ENCODE measurements around the gene TNK1. TPM values are rescaled to one million over a fixed set of nuclear protein-coding genes. Genes with fewer than 3 reads are reported as not detected.
"Not testable (repeated sequence)": the region's sequence is repeated elsewhere in the genome, so short reads cannot be mapped to it uniquely, and the experiment has no call there.

Gene TNK1
- total RNA-seq, 4 donors from 2014 or later: 38.9 to 110 (median 53.2) TPM

DNA sequence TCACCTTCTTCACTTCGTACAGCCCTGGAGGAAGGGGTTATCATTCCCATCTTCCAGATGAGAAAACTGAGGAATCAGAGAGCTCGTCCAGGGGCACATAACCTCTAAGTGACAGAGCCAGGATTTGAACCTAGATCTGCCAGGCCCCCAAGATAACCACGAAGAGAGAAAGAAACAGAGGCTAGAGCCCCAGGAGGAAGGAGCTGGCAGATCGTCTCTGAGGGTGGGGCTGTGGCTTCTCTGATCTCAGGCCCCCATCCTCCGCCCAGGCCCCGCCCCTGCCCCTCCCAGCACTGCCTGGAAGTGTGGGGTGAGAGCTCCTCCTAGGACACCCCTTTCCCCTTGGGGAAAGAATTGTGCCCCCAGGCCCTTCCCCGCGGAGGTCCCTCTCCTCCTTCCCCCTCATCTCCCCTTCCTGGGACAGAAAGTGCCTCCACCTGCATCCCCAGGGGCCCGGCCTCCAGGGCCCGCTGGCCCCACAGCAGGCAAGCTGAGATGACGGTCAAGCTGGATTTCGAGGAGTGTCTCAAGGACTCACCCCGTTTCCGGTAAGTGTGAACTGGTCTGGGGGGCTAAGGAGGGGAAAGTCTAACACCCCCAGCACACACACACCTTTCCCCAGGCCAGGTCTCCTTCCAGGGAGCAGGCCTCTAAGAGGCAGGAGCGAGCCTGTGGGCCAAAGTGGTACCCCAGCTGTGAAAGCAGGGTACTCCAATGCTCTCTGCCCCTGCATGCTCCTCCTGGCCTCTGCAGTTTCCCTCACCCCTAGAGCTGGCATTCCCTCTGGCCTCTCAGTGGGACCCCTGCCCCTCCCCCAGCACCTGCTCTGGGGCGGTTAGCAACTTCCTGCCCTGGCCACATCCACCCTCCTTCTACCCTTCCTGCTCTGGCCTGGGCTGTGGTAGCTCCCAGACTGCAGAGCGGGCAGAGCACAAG, 44.4 kb upstream of the TNK1 start, which contains the start of gene ACAP1:
Gene ACAP1 (plus strand): TSS at position 290 of the 936 bp plus-strand sequence. CDS start 206 bp downstream, at position 496.
- peak; percentile 81 for DNase-seq
- H3K4me3 ChIP-seq: peak within 1 kb of the TSS in 3 of 4 donors; percentile 13 to 38 (median 23)
- in situ Hi-C loops (cut with MboI; ENCODE audit: low pct_ligation_motif_present in 1 of 4, low pct_unique_long_range_greater_than_20kb in 1 of 4, low sequenced_read_pairs in 3 of 4) (loop anchor here in 1 of 4 donors (25.0 kb wide), 1 partner anchor 299 kb away; the partner anchor contains the start of genes SLC16A11 and SLC16A13), intact Hi-C loops (cut with DNase I; ENCODE audit: low total_unique reads) (no loop called here)
- peak within 1 kb of the TSS; percentile 57 to 77 (median 67) for H3K27ac ChIP-seq
- H3K27me3 ChIP-seq: peaks cover 12% of the 10 kb centered on the region
- H3K36me3 ChIP-seq: no peaks in the 10 kb centered on the region
- WGBS, 2 donors (ENCODE audit: low coverage in 1 of 2): 34 to 81% methylated on average over 2 to 16 of the region's 17 CpGs
- H3K9me3 ChIP-seq: no peaks in the 10 kb centered on the region
- TF ChIP-seq POLR2AphosphoS5 (IDR thresholded peaks at IDR 0.05) (no peak), EP300 (IDR thresholded peaks at IDR 0.05; ENCODE audit: low read depth) (no peak), POLR2A (IDR thresholded peaks at IDR 0.05) (no peak)
- TF ChIP-seq, protein P1, sequence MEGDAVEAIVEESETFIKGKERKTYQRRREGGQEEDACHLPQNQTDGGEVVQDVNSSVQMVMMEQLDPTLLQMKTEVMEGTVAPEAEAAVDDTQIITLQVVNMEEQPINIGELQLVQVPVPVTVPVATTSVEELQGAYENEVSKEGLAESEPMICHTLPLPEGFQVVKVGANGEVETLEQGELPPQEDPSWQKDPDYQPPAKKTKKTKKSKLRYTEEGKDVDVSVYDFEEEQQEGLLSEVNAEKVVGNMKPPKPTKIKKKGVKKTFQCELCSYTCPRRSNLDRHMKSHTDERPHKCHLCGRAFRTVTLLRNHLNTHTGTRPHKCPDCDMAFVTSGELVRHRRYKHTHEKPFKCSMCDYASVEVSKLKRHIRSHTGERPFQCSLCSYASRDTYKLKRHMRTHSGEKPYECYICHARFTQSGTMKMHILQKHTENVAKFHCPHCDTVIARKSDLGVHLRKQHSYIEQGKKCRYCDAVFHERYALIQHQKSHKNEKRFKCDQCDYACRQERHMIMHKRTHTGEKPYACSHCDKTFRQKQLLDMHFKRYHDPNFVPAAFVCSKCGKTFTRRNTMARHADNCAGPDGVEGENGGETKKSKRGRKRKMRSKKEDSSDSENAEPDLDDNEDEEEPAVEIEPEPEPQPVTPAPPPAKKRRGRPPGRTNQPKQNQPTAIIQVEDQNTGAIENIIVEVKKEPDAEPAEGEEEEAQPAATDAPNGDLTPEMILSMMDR (IDR thresholded peaks at IDR 0.05): no peak
- H3K4me1 ChIP-seq: no peaks in the 10 kb centered on the region

DNA sequence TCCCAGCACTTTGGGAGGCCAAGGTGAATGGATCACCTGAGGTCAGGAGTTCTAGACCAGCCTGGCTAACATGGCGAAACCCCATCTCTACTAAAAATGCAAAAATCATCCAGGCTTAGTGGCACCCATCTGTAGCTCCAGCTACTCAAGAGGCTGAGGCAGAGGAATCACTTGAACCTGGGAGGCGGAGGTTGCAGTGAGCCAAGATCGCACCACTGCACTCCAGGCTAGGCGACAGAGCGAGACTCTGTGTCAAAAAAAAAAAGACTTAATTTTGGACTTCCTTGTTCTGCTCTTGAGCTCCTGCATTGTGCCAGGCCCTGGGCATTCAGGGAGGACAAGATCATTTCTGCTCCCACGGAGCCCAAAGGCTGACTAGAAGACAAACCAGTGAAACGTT, 43.3 kb upstream of the TNK1 start:
- WGBS, 2 donors (ENCODE audit: low coverage in 1 of 2): 58 to 60% methylated on average over 3 to 7 of the region's 7 CpGs
- in situ Hi-C loops (cut with MboI; ENCODE audit: low pct_ligation_motif_present in 1 of 4, low pct_unique_long_range_greater_than_20kb in 1 of 4, low sequenced_read_pairs in 3 of 4): loop anchor here in 1 of 4 donors (25.0 kb wide), 1 partner anchor 300 kb away; the partner anchor contains the start of genes SLC16A11 and SLC16A13
- H3K27ac ChIP-seq: peak overlapping the region in 2 of 4 donors; percentile 57 to 77
- intact Hi-C loops (cut with DNase I; ENCODE audit: low total_unique reads); H3K36me3 ChIP-seq; H3K9me3 ChIP-seq; H3K4me1 ChIP-seq; DNase-seq: not testable (repeated sequence)
- peaks cover 17% of the 10 kb centered on the region for H3K27me3 ChIP-seq
- H3K4me3 ChIP-seq: peak overlapping the region in 1 of 4 donors; percentile 38

DNA sequence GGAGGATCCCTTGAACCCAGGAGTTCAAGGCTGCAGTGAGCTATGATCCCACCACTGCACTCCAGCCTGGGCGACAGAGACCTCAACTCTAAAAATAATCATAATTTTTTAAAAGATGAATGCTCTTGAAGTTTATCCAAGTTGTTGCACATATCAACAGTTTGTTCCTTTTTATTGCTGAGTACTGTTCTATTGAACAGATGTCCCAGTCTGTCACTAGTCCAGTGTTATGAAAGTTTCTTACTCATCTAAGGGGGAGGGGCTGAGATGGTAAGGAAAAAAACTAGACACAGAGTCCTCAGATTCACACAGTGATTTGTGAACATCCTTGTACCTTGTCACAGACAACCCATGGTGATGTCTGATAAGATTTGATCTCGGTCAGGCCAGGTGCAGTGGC, 40.7 kb upstream of the TNK1 start:
- DNase-seq: no peak
- Histone ChIP-seq H3K4me3 (no peak overlapping the region), H3K36me3 (no peaks in the 10 kb centered on the region), H3K27me3 (peaks cover 22% of the 10 kb centered on the region), H3K4me1 (no peaks in the 10 kb centered on the region), H3K27ac (no peak overlapping the region), H3K9me3 (no peaks in the 10 kb centered on the region)
- intact Hi-C loops (cut with DNase I; ENCODE audit: low total_unique reads) (no loop called here), in situ Hi-C loops (cut with MboI; ENCODE audit: low pct_ligation_motif_present in 1 of 4, low pct_unique_long_range_greater_than_20kb in 1 of 4, low sequenced_read_pairs in 3 of 4) (loop anchor here in 2 of 4 donors (10.0 to 25.0 kb wide), 2 partner anchors 65 to 303 kb away; partner anchors contain the start of genes SLC16A11 (in 1 of the 2) and SLC16A13 (in 1 of the 2))
- TF ChIP-seq EP300 (IDR thresholded peaks at IDR 0.05; ENCODE audit: low read depth) (no peak), POLR2A (IDR thresholded peaks at IDR 0.05) (no peak), POLR2AphosphoS5 (IDR thresholded peaks at IDR 0.05) (no peak)
- TF ChIP-seq, protein P1 (IDR thresholded peaks at IDR 0.05): no peak
- WGBS, 2 donors (ENCODE audit: low coverage in 1 of 2): 59% methylated on average over 2 of the region's 2 CpGs; no CpG with 5 or more reads in 1 of the 2 donors

DNA sequence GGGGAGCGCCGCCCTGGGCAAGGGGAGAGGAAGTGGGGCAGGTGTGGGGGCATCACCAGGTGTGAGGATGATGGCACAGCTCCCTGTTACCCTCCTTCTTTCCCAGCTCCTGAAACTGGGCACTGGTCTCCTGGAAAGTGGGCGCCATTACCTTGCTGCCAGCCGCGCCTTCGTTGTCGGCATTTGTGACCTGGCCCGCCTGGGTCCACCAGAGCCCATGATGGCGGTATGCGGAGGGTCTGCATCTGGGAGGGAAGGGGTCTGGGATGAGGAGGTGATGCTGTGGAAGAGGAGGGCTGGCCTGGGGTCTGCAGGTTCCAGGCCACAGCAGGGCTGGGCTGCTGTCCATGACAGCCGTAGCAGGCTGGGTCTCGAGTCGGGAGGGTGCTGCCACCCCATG, 39.0 kb upstream of the TNK1 start:
- Histone ChIP-seq H3K27ac (no peak overlapping the region), H3K4me1 (no peaks in the 10 kb centered on the region), H3K36me3 (no peaks in the 10 kb centered on the region), H3K9me3 (no peaks in the 10 kb centered on the region), H3K27me3 (peaks cover 18% of the 10 kb centered on the region), H3K4me3 (no peak overlapping the region)
- in situ Hi-C loops (cut with MboI; ENCODE audit: low pct_ligation_motif_present in 1 of 4, low pct_unique_long_range_greater_than_20kb in 1 of 4, low sequenced_read_pairs in 3 of 4) (loop anchor here in 2 of 4 donors (10.0 to 25.0 kb wide), 2 partner anchors 67 to 305 kb away; partner anchors contain the start of genes SLC16A11 (in 1 of the 2) and SLC16A13 (in 1 of the 2)), intact Hi-C loops (cut with DNase I; ENCODE audit: low total_unique reads) (no loop called here)
- 73 to 91% methylated on average over 3 to 13 of the region's 13 CpGs for WGBS, 2 donors (ENCODE audit: low coverage in 1 of 2)
- TF ChIP-seq POLR2AphosphoS5 (IDR thresholded peaks at IDR 0.05): no peak
- TF ChIP-seq POLR2A (IDR thresholded peaks at IDR 0.05): no peak
- TF ChIP-seq, protein P1 (IDR thresholded peaks at IDR 0.05): no peak
- TF ChIP-seq EP300 (IDR thresholded peaks at IDR 0.05; ENCODE audit: low read depth): no peak
- no peak for DNase-seq

All from transverse colon (tissue), 4 donors.